ENCODE measurements around the gene TKTL1.

DNA sequence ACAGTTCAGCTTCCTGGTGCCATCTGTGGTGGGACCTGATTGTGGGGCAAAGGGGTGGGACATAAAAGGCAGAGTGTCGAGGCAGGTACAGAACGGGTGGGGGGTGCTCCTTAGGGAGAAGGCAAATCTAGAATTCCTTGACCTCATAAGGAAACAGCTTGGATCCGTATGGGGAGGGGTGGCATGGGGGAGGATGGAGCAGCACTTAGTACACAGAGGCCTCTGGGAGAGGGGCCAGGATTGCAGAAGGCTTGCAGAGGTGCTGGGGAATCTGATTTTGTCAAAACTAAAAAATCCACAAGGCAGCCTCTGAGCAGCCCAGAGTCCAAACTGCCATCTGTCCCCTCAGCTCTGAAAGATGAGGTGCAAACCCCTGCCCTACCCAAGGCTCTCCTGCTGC is 81.2 kb downstream of the TKTL1 start:
- TF ChIP-seq CTCF (conservative IDR thresholded peaks at IDR 0.05; ENCODE audit: low read depth, low read length) (no peak), POLR2A (IDR thresholded peaks at IDR 0.05; ENCODE audit: low read depth, low read length) (no peak), MAZ (IDR thresholded peaks at IDR 0.05; ENCODE audit: borderline replicate concordance, low read depth, low read length) (no peak), SMC3 (IDR thresholded peaks at IDR 0.05; ENCODE audit: low read depth, low read length) (no peak), NFE2L2 (IDR thresholded peaks at IDR 0.05; ENCODE audit: low read depth, low read length) (no peak)
